ENCODE measurements around the gene ZNF232. TPM values are rescaled to one million over a fixed set of nuclear protein-coding genes. Genes with fewer than 3 reads are reported as not detected.
A peak's percentile ranks its signal among the peaks of the same experiment; 100 is the strongest.
"Not testable (repeated sequence)": the region's sequence is repeated elsewhere in the genome, so short reads cannot be mapped to it uniquely, and the experiment has no call there.

The ZNF232 gene
- total RNA-seq, 2 experiments from 2014 or later = 2.1 to 3.6 TPM

GRCh38 chr17:5133311-5133710, 21.6 kb upstream of the ZNF232 start:
- Histone ChIP-seq H3K36me3 (ENCODE audit: insufficient read depth, low read length) (no peaks in the 10 kb centered on the region), H3K27me3 (ENCODE audit: control insufficient read depth in 1 of 2, insufficient read depth in 2 of 2, low read length in 2 of 2) (no peaks in the 10 kb centered on the region), H3K4me3 (ENCODE audit: low read length) (no peak overlapping the region), H3K9me3 (ENCODE audit: control insufficient read depth in 1 of 2, insufficient read depth in 1 of 2, low read length in 2 of 2) (no peaks in the 10 kb centered on the region), H3K4me1 (ENCODE audit: insufficient read depth, low read length) (no peaks in the 10 kb centered on the region), H3K27ac (ENCODE audit: low read depth in 1 of 2, low read length in 2 of 2) (no peak overlapping the region)
- TF ChIP-seq CTCF (IDR thresholded peaks at IDR 0.05) = no peak
- H3K4me3 Mint-ChIP-seq = no peak overlapping the region
- intact Hi-C loops (cut with DNase I, micrococcal nuclease) = no loop called here
- CTCF ChIA-PET = no interaction called here
- no peak for DNase-seq
- no peaks in the 10 kb centered on the region for H3K9me3 Mint-ChIP-seq
- ATAC-seq (ENCODE audit: poor library complexity) = no peak
- no peaks in the 10 kb centered on the region for H3K36me3 Mint-ChIP-seq (ENCODE audit: low read depth)
- peaks cover 3% of the 10 kb centered on the region for H3K27me3 Mint-ChIP-seq
- POLR2A ChIA-PET = no interaction called here
- no peaks in the 10 kb centered on the region for H3K4me1 Mint-ChIP-seq (ENCODE audit: low read depth)
- no peak overlapping the region for H3K27ac Mint-ChIP-seq

- H3K27me3 Mint-ChIP-seq; H3K4me1 Mint-ChIP-seq (ENCODE audit: low read depth); DNase-seq; H3K36me3 Mint-ChIP-seq (ENCODE audit: low read depth); ATAC-seq (ENCODE audit: poor library complexity); H3K36me3 ChIP-seq (ENCODE audit: insufficient read depth, low read length); H3K4me3 Mint-ChIP-seq; POLR2A ChIA-PET; H3K9me3 ChIP-seq (ENCODE audit: control insufficient read depth in 1 of 2, insufficient read depth in 1 of 2, low read length in 2 of 2); H3K4me1 ChIP-seq (ENCODE audit: insufficient read depth, low read length); intact Hi-C loops (cut with DNase I, micrococcal nuclease); H3K9me3 Mint-ChIP-seq; H3K27me3 ChIP-seq (ENCODE audit: control insufficient read depth in 1 of 2, insufficient read depth in 2 of 2, low read length in 2 of 2); H3K27ac ChIP-seq (ENCODE audit: low read depth in 1 of 2, low read length in 2 of 2); H3K4me3 ChIP-seq (ENCODE audit: low read length); CTCF ChIA-PET; H3K27ac Mint-ChIP-seq: not testable (repeated sequence)
Measured at GRCh38 chr17:5132503-5133225, 21.0 kb upstream of the ZNF232 start.

GRCh38 chr17:5131799-5132502, 20.3 kb upstream of the ZNF232 start:
- peak in 1 of 14 experiments; percentile 28 for DNase-seq
- H3K36me3 ChIP-seq (ENCODE audit: insufficient read depth, low read length); CTCF ChIA-PET; H3K9me3 Mint-ChIP-seq; H3K4me1 Mint-ChIP-seq (ENCODE audit: low read depth); intact Hi-C loops (cut with DNase I, micrococcal nuclease); H3K27me3 Mint-ChIP-seq; H3K27ac ChIP-seq (ENCODE audit: low read depth in 1 of 2, low read length in 2 of 2); H3K27me3 ChIP-seq (ENCODE audit: control insufficient read depth in 1 of 2, insufficient read depth in 2 of 2, low read length in 2 of 2); POLR2A ChIA-PET; ATAC-seq (ENCODE audit: poor library complexity); H3K27ac Mint-ChIP-seq; H3K4me1 ChIP-seq (ENCODE audit: insufficient read depth, low read length); H3K36me3 Mint-ChIP-seq (ENCODE audit: low read depth); H3K4me3 ChIP-seq (ENCODE audit: low read length); H3K4me3 Mint-ChIP-seq; H3K9me3 ChIP-seq (ENCODE audit: control insufficient read depth in 1 of 2, insufficient read depth in 1 of 2, low read length in 2 of 2): not testable (repeated sequence)

GRCh38 chr17:5131146-5131715, 19.6 kb upstream of the ZNF232 start:
- POLR2A ChIA-PET = no interaction called here
- DNase-seq (no peak), ATAC-seq (ENCODE audit: poor library complexity) (no peak)
- Mint-ChIP-seq H3K27me3 (peaks cover 14% of the 10 kb centered on the region), H3K27ac (no peak overlapping the region), H3K36me3 (ENCODE audit: low read depth) (no peaks in the 10 kb centered on the region), H3K4me3 (no peak overlapping the region), H3K4me1 (ENCODE audit: low read depth) (no peaks in the 10 kb centered on the region), H3K9me3 (no peaks in the 10 kb centered on the region)
- no peaks in the 10 kb centered on the region for H3K4me1 ChIP-seq (ENCODE audit: insufficient read depth, low read length)
- intact Hi-C loops (cut with DNase I, micrococcal nuclease) = no loop called here
- no peak for TF ChIP-seq CTCF (IDR thresholded peaks at IDR 0.05)
- CTCF ChIA-PET = no interaction called here
- no peaks in the 10 kb centered on the region for H3K9me3 ChIP-seq (ENCODE audit: control insufficient read depth in 1 of 2, insufficient read depth in 1 of 2, low read length in 2 of 2)
- no peak overlapping the region for H3K4me3 ChIP-seq (ENCODE audit: low read length)
- H3K36me3 ChIP-seq (ENCODE audit: insufficient read depth, low read length) = no peaks in the 10 kb centered on the region
- no peaks in the 10 kb centered on the region for H3K27me3 ChIP-seq (ENCODE audit: control insufficient read depth in 1 of 2, insufficient read depth in 2 of 2, low read length in 2 of 2)
- H3K27ac ChIP-seq (ENCODE audit: low read depth in 1 of 2, low read length in 2 of 2) = no peak overlapping the region

GRCh38 chr17:5130687-5131086, 19.0 kb upstream of the ZNF232 start:
- CTCF ChIA-PET; H3K9me3 Mint-ChIP-seq; H3K36me3 Mint-ChIP-seq (ENCODE audit: low read depth); H3K4me3 Mint-ChIP-seq; H3K4me3 ChIP-seq (ENCODE audit: low read length); H3K27ac Mint-ChIP-seq; intact Hi-C loops (cut with DNase I, micrococcal nuclease); H3K4me1 Mint-ChIP-seq (ENCODE audit: low read depth); H3K27ac ChIP-seq (ENCODE audit: low read depth in 1 of 2, low read length in 2 of 2); ATAC-seq (ENCODE audit: poor library complexity); POLR2A ChIA-PET; H3K9me3 ChIP-seq (ENCODE audit: control insufficient read depth in 1 of 2, insufficient read depth in 1 of 2, low read length in 2 of 2); H3K27me3 ChIP-seq (ENCODE audit: control insufficient read depth in 1 of 2, insufficient read depth in 2 of 2, low read length in 2 of 2); H3K4me1 ChIP-seq (ENCODE audit: insufficient read depth, low read length); H3K36me3 ChIP-seq (ENCODE audit: insufficient read depth, low read length): not testable (repeated sequence)
- peak in 1 of 14 experiments; percentile 15 for DNase-seq
- H3K27me3 Mint-ChIP-seq = peaks cover 20% of the 10 kb centered on the region
